CD14-positive monocyte (primary cell): ENCODE data around the gene SLX9. TPM values are rescaled to one million over a fixed set of nuclear protein-coding genes. Genes with fewer than 3 reads are reported as not detected.
A peak's percentile ranks its signal among the peaks of the same experiment; 100 is the strongest.

ENCODE experiments used
- DNase-seq, 3 donors: peaks; one replicate each; pipeline ENCODE4 v3.0.0-alpha.2; 2011 to 2022
- H2AFZ ChIP-seq: 2 replicates; pipeline ENCODE4 v1.6.0; 2012; ENCODE audit warnings: mild to moderate bottlenecking, low read depth, low read length, inconsistent platforms; ENCODE audit not compliant: insufficient read depth, poor library complexity, severe bottlenecking
- H3K27ac ChIP-seq, 2 donors: 1 replicate in 1 of 2; 2 replicates in 1 of 2; pipeline ENCODE4 v1.5.1; 2012 to 2013; ENCODE audit warnings: low read length in 2 of 2, control low read depth in 1 of 2, inconsistent platforms in 1 of 2, low read depth in 1 of 2, mild to moderate bottlenecking in 1 of 2
- H3K27me3 ChIP-seq, 2 donors: one replicate each; pipeline versions ENCODE4 v1.6.0 to v1.6.1; 2011 to 2013; ENCODE audit warnings: low read length in 2 of 2; ENCODE audit not compliant: control insufficient read depth in 2 of 2, insufficient read depth in 2 of 2
- H3K36me3 ChIP-seq, 2 donors: replicated peaks in 1 of 2; 1 replicate in 1 of 2; 2 replicates in 1 of 2; pipeline versions ENCODE4 v1.5.1 to v1.6.1; 2012 to 2013; ENCODE audit warnings: low read length in 2 of 2, control low read depth in 1 of 2, inconsistent platforms in 1 of 2, mild to moderate bottlenecking in 1 of 2; ENCODE audit not compliant: insufficient read depth in 2 of 2, control insufficient read depth in 1 of 2
- H3K4me1 ChIP-seq, 2 donors: 1 replicate in 1 of 2; 2 replicates in 1 of 2; pipeline versions ENCODE4 v1.5.1 to v1.6.1; 2012 to 2013; ENCODE audit warnings: low read length in 2 of 2, control low read depth in 1 of 2, inconsistent platforms in 1 of 2, mild to moderate bottlenecking in 1 of 2, moderate library complexity in 1 of 2; ENCODE audit not compliant: insufficient read depth in 2 of 2, control insufficient read depth in 1 of 2
- H3K4me2 ChIP-seq: replicated peaks from 2 replicates; pipeline ENCODE3; 2012; ENCODE audit warnings: low read length, moderate library complexity, mild to moderate bottlenecking; ENCODE audit not compliant: poor library complexity, severe bottlenecking; ENCODE audit errors: extremely low read depth
- H3K4me3 ChIP-seq, 3 experiments: fragments of 200-600 bp in 1 of 3; sonication (generic) in 1 of 3; replicated peaks in 1 of 3; 1 replicate in 2 of 3; 2 replicates in 1 of 3; pipeline ENCODE4 v1.5.1; 2011 to 2013; ENCODE audit warnings: low read length in 3 of 3, mild to moderate bottlenecking in 3 of 3, control low read depth in 2 of 3, low read depth in 2 of 3, inconsistent platforms in 1 of 3, moderate library complexity in 1 of 3
- H3K79me2 ChIP-seq: 2 replicates; pipeline ENCODE4 v1.6.0; 2012; ENCODE audit warnings: mild to moderate bottlenecking, control low read depth, inconsistent platforms, low read length, moderate library complexity; ENCODE audit not compliant: insufficient read depth
- H3K9ac ChIP-seq: 2 replicates; pipeline ENCODE4 v1.6.0; 2017; ENCODE audit warnings: low read length, mild to moderate bottlenecking; ENCODE audit not compliant: insufficient read depth, poor library complexity, severe bottlenecking
- H3K9me3 ChIP-seq, 2 donors: replicated peaks in 1 of 2; 1 replicate in 1 of 2; 2 replicates in 1 of 2; pipeline versions ENCODE4 v1.5.1 to v1.6.1; 2012 to 2013; ENCODE audit warnings: low read length in 2 of 2, control low read depth in 1 of 2; ENCODE audit not compliant: control insufficient read depth in 1 of 2, insufficient read depth in 1 of 2
- H4K20me1 ChIP-seq: 2 replicates; pipeline ENCODE4 v1.6.0; 2012; ENCODE audit warnings: mild to moderate bottlenecking, low read length, control low read depth, moderate library complexity; ENCODE audit not compliant: insufficient read depth
- H3K27ac Mint-ChIP-seq, 7 donors: one replicate each; pipeline ENCODE4 v1.8.0; 2020; ENCODE audit warnings: mild to moderate bottlenecking in 7 of 7, mixed read lengths in 7 of 7, moderate library complexity in 6 of 7, inconsistent platforms in 2 of 7
- H3K27me3 Mint-ChIP-seq, 3 donors: one replicate each; pipeline ENCODE4 v1.8.0; 2021 to 2022; ENCODE audit warnings: low read depth in 3 of 3, mild to moderate bottlenecking in 3 of 3, mixed read lengths in 3 of 3, moderate library complexity in 3 of 3, inconsistent platforms in 1 of 3
- H3K36me3 Mint-ChIP-seq, 2 donors: one replicate each; pipeline ENCODE4 v1.8.0; 2020; ENCODE audit warnings: mixed read lengths in 2 of 2, inconsistent platforms in 1 of 2, mild to moderate bottlenecking in 1 of 2
- H3K4me1 Mint-ChIP-seq: one replicate; pipeline ENCODE4 v1.8.0; 2020; ENCODE audit warnings: mild to moderate bottlenecking, mixed read lengths
- H3K4me3 Mint-ChIP-seq, 2 donors: one replicate each; pipeline ENCODE4 v1.8.0; 2020; ENCODE audit warnings: mild to moderate bottlenecking in 2 of 2, mixed read lengths in 2 of 2, moderate library complexity in 1 of 2
- H3K9me3 Mint-ChIP-seq, 7 donors: one replicate each; pipeline ENCODE4 v1.8.0; 2020 to 2022; ENCODE audit warnings: mixed read lengths in 7 of 7, mild to moderate bottlenecking in 6 of 7, moderate library complexity in 6 of 7, inconsistent platforms in 2 of 7
- CTCF ChIP-seq: fragments of 200-600 bp; IDR thresholded peaks from one replicate; pipeline ENCODE4 v1.8.0; 2022; ENCODE audit warnings: antibody characterized with exemption, mild to moderate bottlenecking
- WGBS: methylation state at CpG from one replicate; pipeline ENCODE4 v1.1.5; 2013; ENCODE audit warnings: missing lambda C conversion rate; ENCODE audit not compliant: insufficient coverage; 5-methylcytosine and 5-hydroxymethylcytosine counted together
- intact Hi-C, 2 donors: fragments of 100-400 bp; cut with micrococcal nuclease; formaldehyde crosslinking; loops; one replicate each; pipeline versions ENCODE4 v1.15.0 to v1.15.1; 2023
- polyA plus RNA-seq, 3 donors: library from polyadenylated mRNA; depleted of rRNA in 1 of 3; unstranded in 2 of 3; stranded (reverse) in 1 of 3; fragments of 300-500 nt in 2 of 3; fragments of >200 nt in 1 of 3; fragmentation: Illumina TruSeq in 2 of 3; gene quantifications; 1 replicate in 2 of 3; 2 replicates in 1 of 3; pipeline ENCODE4 v1.2.3, GENCODE V29; 2012 to 2021

The SLX9 gene
- polyA plus RNA-seq, 3 donors = 7.5 to 9.0 (median 9.0) TPM

DNA sequence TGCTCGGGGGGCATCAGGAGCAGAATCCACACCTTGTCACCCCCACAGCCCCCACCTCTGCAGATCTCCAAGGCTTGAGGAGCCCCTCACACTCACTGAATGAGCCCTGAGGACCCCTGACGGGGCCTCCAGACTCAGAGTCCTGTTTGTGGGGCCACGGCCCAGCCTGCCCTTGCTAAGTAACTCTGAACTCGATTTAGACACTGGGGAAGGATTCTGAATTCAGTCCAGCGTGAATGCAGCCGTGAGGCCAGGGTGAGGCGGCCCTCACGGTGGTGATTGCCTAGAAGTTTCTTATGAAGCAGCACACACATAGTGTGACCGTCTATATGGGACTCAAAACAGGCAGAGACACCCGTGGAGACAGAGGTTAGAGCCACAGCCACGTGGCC, 75.6 kb downstream of the SLX9 start:
- H3K4me1 ChIP-seq = peaks cover 0 to 6% of the 10 kb centered on the region in 2 donors
- no peak overlapping the region for H3K27ac ChIP-seq
- no peak overlapping the region for H3K4me3 ChIP-seq
- H3K4me3 Mint-ChIP-seq = peak overlapping the region in 1 of 2 donors; percentile 9
- H3K27me3 Mint-ChIP-seq = peaks cover 44 to 76% (median 44%) of the 10 kb centered on the region in 3 donors
- peaks cover 0 to 11% (median 6%) of the 10 kb centered on the region in 7 donors for H3K9me3 Mint-ChIP-seq
- no peak overlapping the region for H3K9ac ChIP-seq
- no peaks in the 10 kb centered on the region for H3K36me3 ChIP-seq
- no peak overlapping the region for H3K27ac Mint-ChIP-seq
- intact Hi-C loops = no loop called here
- peaks cover 17 to 44% of the 10 kb centered on the region in 2 donors for H3K27me3 ChIP-seq
- H3K36me3 Mint-ChIP-seq = peaks cover 0 to 6% of the 10 kb centered on the region in 2 donors
- H4K20me1 ChIP-seq = no peaks in the 10 kb centered on the region
- 94% methylated on average over 10 of the region's 11 CpGs for WGBS
- H2AFZ ChIP-seq = no peak overlapping the region
- peaks cover 0 to 8% of the 10 kb centered on the region in 2 donors for H3K9me3 ChIP-seq
- TF ChIP-seq CTCF = no peak
- H3K4me2 ChIP-seq = no peak overlapping the region
- no peak for DNase-seq
- no peaks in the 10 kb centered on the region for H3K79me2 ChIP-seq
- H3K4me1 Mint-ChIP-seq = peaks cover 5% of the 10 kb centered on the region

DNA sequence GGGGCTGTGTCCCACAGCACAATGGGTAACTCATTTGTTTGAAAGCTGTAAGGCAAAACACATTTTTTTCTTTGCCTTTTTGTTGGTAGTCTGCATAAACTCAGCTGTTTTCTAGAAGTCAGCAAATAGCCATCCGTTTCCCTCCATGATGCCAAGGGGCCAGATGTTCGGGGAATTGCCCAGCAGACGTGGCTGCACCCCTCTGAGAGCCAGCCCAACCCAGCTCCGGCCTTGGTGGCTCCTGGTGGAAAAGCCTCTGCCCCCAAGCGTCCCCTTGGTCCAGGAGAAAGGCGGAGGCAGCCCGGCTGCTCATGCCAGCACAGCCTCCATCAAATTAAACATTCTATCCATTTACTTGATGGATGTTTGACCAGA, 76.2 kb downstream of the SLX9 start:
- H3K36me3 Mint-ChIP-seq = peaks cover 0 to 6% of the 10 kb centered on the region in 2 donors
- no peak overlapping the region for H3K4me3 Mint-ChIP-seq
- no peak overlapping the region for H3K27ac ChIP-seq
- H2AFZ ChIP-seq = no peak overlapping the region
- no peak overlapping the region for H3K9ac ChIP-seq
- H4K20me1 ChIP-seq = no peaks in the 10 kb centered on the region
- H3K27ac Mint-ChIP-seq = no peak overlapping the region
- 97% methylated on average over 3 of the region's 7 CpGs for WGBS
- peaks cover 0 to 8% of the 10 kb centered on the region in 2 donors for H3K9me3 ChIP-seq
- no peak overlapping the region for H3K4me2 ChIP-seq
- H3K4me1 ChIP-seq = peaks cover 0 to 6% of the 10 kb centered on the region in 2 donors
- H3K27me3 Mint-ChIP-seq = peaks cover 47 to 77% (median 47%) of the 10 kb centered on the region in 3 donors
- TF ChIP-seq CTCF = no peak
- peaks cover 5% of the 10 kb centered on the region for H3K4me1 Mint-ChIP-seq
- intact Hi-C loops = no loop called here
- no peaks in the 10 kb centered on the region for H3K79me2 ChIP-seq
- peaks cover 0 to 11% (median 6%) of the 10 kb centered on the region in 7 donors for H3K9me3 Mint-ChIP-seq
- no peak for DNase-seq
- H3K36me3 ChIP-seq = no peaks in the 10 kb centered on the region
- peaks cover 17 to 47% of the 10 kb centered on the region in 2 donors for H3K27me3 ChIP-seq
- H3K4me3 ChIP-seq = no peak overlapping the region
